GM19099 (cell line): ENCODE data around the gene KDF1.

ENCODE experiments used
- POLR2A ChIP-seq: IDR thresholded peaks from 3 replicates; pipeline ENCODE4 v1.6.1; 2011; ENCODE audit warnings: low read depth; ENCODE audit not compliant: insufficient read length; ENCODE audit errors: extremely low read depth

The KDF1 gene

DNA sequence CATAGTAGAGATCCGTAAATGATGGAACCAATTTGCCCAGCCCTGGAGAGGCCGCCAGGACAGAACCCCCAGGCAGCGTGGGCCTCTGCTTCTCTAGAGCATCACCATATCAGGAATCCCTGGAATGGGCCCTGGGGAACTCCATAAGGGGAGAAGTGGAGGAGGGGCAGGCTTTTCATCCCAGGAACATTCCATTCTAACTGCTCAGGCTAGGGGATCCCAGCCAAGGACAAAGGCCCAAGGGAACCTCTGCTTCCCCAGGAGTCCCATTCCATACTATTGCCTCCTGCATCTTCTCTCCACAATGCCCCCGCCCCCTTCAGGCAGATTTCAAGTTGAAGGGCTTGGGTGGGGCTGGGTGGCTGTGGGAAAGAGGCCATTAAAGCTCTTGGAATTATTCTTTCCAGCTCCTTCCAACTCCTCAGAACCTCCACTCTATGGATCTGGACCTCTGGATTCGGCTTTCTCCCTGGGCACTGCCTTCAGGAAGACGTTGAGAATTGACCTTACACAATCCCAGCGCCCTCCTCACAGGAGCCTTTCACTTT, 39.2 kb upstream of the KDF1 start:
- TF ChIP-seq POLR2A: no peak

DNA sequence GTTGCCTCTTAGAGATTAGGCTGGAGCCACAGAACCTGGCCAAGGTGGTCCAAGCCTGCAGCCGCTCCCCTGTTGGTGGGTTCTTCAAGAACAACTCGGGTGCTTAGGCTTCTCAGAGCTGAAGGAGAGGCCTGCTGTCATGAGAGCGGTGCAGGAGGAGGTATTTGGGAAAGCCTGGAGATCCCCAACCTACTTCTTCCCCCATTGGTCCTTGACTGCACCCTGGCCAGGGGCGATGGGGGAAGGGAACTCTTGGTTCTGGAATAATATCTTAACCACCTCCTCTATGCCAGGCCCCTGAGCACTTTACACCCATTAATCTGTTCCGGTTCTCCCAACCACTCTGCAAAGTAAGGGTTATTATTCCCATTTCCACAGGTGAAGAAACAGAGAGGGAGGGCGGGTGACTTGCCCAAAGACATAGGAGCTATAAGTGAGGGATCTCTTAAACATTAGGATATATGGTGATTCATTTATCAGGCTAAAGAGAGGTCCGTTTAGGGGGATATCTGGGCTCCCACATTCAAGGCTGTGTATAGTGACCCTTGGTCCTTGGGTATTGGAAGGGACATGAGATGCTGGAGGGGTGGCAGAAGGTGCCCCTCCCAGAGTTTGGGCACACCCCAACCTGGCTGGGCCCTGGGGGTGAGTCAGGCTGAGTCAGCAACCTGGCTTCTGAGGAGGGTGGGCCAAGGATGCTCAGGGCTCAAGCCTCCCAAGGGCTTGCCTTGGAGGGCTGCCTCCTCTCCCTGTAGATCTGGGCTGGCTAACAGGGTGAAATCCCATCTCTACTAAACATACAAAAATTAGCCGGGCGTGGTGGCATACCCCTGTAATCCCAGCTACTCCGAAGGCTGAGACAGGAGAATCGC, 38.4 kb upstream of the KDF1 start:
- no peak for TF ChIP-seq POLR2A

DNA sequence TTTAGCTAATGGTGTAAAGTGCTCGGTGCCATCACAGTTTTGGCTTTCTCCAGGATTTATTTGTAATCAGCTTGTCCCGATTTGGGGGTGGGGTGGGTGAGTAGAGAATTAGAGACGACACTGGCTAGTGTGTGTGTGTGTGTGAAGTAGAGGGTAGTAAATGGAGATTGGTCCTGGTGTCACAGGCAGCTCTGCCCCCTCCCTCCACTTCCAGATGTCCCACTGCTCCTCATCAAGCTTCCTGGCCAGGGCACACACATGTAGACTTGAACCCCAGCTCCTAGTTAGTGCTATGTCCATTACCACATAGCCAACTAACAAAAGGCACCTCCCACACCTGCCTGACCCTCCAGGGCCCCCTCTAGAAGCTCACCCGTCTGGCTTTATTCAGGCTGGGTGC, 36.4 kb upstream of the KDF1 start:
- no peak for TF ChIP-seq POLR2A

DNA sequence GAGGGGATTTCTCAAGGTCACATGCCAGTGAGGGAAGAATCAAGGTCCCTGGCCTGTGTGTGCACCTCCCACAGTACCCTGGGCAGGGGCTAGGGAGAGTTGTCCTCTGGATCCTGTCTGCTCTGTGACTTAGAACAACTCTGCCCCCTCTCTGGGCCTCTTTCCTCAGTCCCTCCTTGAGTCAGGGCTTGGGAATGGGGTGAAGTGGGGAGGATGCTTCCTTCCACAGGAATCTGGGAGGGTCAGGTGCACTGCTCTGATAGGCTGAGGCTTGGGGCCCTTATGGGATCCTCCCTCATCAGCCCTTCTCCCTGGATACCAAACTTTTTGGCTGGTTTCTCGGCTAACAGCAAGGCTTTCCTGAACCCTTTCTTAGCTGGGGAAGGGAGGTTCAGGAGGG, 35.8 kb upstream of the KDF1 start:
- TF ChIP-seq POLR2A: no peak

DNA sequence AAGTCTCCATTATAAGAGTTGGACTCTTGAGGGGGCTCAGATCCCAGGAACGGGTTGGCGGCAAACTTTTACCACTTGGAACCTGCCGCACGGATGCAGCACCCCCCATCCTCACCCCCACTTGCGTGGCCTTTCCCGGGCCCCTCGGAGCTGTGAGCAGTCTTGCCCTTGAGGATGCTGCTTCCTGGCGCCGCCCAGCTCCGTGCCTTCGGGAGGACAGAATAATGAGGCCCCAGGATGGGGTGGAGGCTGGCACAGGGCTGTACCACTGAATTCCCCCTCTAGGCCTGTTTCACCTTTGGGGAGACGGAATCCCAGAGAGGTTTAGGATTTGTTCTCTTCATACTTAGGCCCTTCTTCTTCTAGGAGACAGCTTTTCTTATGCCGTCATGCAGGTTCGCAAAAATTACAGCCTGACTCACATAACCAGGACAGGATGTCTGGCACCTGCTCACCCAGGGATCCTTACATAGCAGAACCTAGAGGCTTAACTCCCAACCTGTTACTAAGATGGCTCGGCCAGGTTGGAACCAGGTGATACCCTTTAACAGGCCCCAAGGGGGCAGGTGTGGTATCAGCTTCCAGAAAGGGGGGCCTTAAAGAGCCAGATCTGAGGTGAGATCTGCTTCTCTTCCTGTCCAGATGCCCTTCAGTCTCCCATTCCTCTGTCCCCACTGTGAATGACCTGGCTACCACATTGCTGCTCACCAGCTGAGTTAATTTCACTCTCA, 34.7 kb upstream of the KDF1 start:
- TF ChIP-seq POLR2A: no peak

DNA sequence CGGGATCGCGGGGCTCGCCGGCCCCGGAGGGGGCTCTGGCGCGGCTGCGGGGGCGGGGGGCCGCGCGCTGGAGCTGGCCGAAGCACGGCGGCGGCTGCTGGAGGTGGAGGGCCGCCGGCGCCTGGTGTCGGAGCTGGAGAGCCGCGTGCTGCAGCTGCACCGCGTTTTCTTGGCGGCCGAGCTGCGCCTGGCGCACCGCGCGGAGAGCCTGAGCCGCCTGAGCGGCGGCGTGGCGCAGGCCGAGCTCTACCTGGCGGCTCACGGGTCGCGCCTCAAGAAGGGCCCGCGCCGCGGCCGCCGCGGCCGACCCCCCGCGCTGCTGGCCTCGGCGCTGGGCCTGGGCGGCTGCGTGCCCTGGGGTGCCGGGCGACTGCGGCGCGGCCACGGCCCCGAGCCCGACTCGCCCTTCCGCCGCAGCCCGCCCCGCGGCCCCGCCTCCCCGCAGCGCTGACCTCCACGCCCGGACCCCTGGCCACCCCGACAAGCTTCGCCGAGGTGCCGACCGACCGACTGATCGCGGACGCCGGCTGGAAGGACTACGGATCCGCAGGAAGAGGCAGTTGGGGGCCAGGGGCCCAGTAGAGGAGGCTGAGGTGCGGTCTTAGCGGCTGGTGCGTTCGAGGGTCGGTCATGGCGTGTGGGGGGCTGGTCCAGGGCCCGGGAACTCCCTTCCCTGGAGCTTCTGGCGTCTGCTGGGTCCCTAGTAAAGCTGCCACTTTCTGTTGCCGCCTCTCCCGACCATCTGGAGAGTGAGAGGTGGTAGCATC, 33.9 kb upstream of the KDF1 start:
- TF ChIP-seq POLR2A: no peak

DNA sequence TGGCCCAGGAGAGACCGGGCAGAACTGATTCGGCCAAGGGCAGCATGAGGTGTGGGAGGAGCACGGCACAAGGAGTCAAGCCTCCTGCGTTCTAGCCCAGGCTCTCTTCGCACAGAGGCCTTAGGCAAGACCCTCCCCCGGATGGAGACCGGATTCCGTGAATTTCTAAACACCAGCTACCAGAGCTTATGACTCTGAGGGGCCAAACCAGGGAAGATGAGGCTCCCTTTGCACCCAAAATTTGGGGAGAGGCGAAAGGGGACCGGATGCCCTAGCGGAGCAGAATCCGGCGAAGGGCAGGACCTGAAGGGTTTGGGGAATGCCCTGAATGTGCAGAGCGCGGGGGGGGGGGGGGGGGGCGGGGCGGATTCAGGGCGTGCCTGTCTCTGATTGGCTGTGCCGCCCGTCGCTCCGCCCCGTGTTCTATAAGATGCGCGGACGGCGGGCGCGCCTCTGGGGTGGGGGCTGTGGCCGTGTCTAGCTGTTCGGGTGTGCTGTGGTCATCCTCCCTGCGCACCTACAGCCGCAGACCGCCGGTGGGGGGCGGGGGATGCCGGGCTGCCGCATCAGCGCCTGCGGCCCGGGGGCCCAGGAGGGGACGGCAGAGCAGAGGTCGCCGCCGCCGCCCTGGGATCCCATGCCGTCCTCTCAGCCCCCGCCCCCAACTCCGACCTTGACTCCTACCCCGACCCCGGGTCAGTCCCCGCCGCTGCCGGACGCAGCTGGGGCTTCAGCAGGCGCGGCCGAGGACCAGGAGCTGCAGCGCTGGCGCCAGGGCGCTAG, 33.2 kb upstream of the KDF1 start, which contains the start of gene TRNP1:
Gene TRNP1 (plus strand): TSS at position 456 of the 783 bp plus-strand sequence. CDS start 95 bp downstream, at position 551.
- TF ChIP-seq POLR2A: peak; percentile 71

DNA sequence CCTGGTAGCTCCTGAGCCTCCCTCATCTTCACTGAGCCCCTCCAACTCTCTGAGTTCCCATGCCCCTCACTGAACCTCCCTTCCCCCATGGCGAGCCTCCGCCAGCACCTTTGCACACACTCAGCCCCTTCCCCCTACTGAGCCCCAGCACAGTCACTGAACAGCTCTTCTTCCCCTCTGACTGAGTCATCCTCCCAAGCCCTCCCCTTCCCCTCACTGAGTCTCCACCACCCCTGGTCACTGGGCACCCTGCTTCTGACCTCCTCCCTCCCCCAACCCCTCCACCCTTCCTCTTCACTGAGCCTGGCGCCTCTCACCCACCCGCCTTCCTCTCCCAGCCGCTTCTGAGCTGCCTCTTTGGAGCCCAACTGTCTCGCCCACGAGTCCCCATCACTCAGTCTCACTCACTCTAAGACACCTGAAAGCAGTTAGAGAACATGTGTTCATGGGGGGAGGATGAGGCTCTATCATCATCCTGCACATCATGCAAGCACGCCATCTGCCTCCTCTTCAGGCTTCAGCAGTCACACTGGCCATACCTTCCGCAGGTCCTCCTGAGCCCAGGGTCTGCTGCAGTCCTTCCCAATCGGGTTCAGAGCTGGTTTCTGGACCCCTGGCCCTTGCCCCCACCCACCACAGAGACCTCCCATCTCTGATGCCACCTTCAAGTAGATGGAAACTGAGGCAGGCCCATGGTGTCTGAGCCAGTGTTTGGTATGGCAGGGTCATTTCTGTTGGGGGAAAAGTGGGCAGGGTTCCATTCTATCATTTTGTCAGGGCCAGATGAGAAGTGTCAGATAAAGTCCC, 31.2 kb upstream of the KDF1 start:
- TF ChIP-seq POLR2A: no peak

DNA sequence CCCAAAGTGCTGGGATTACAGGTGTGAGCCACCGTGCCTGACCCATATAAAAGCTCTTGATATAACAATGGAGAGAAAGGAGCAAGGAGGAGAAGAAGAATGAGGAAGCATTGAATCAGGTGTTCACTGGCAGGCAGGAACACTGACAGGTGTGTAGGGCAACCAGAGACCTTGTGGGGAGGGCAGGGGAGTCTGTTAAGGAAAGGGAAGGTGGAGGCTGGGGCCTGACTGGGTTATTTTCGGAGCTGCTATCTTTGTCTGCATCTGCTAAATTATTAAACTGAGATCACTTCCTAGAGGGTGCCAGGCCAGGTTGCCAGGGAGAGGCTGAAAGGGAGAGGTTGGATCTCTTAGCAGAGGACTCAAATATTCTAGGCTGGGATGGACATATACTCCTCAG, 26.4 kb upstream of the KDF1 start:
- no peak for TF ChIP-seq POLR2A

DNA sequence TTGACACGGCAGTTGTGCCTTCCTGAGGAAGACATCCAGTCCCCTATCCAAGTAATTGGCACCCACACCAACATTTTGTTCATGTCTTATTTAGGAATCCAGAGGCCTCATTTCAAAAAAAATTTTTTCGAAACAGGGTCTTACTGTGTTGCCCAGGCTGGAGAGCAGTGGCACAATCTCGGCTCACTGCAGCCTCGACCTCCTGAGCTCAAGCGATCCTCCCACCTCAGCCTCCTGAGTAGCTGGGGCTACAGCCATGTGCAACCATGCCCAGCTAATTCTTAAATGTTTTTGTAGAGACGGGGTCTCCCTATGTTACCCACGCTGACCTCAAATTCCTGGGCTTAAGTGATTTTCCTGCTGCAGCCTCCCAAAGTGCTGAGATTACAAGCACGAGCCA, 24.0 kb upstream of the KDF1 start:
- no peak for TF ChIP-seq POLR2A

DNA sequence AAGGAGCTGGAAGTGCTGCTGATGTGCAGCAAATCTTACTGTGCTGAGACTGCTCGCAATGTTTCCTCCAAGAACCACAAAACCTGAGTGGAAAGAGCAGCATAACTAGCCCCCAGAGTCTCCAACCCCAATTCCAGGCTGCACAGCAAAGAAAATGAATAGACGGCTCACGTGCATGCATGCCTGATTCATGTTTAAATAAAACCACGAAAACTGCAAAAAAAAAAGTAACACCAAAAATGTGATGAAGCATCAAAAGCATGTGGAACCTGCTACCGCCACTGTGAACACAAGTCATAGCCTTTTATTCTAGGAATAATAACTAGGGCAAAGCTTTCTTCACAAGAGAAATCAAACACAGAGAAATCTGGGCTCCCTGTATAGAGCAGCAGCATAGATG, 23.6 kb upstream of the KDF1 start:
- no peak for TF ChIP-seq POLR2A

DNA sequence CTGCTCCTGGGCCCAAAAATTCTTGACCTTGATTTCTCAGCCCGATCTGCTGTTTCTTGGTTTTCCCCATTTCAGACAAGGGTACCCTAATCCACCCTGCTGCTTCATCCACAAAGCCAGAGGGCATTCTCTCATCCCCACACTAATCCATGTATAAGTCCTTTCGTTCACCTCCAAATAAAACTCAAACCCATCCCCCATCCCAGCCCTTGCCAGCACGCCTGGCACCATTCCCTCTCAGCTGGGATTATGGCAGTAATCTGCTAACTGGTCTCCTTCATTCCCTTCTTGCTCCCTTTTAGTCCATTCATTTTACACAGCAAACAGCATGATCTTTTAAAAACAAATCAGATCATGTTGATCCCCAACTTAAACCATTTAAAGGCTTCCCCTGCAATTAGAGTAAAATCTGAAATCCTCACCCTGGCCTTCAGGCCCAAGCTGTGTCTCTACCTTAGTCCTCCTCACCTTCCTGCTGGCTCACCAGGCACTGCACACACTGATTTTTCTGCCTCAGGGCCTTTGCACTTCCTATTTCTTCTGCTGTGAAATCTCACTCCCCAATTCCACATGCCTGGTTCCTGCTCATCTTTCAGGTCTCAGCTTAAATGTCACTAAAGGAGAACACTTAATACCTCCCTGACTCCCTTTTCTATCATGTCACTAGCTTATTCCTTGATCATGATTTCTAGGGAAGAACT, 21.0 kb upstream of the KDF1 start:
- no peak for TF ChIP-seq POLR2A

DNA sequence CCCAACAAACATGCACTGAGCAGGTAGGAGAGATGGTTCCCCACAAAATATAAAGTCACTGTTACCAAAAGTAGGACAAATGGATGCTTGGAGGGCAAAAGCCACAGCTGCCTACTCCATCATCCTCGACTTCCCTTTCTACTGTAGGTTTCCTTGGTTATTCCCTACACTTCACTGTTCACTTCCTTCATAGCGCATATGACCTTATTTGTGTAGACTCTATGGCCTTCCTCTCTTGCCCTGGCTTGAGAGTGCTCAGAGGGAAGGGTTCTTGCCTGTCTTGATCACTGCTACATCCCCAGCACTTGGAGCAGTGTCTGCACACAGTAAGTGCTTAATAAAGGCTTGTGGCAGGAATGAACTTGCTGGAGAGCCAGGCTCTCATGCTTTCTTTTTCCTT, 18.6 kb upstream of the KDF1 start:
- no peak for TF ChIP-seq POLR2A
